ENCODE measurements around the gene ZNF639.

ZNF639 gene

DNA sequence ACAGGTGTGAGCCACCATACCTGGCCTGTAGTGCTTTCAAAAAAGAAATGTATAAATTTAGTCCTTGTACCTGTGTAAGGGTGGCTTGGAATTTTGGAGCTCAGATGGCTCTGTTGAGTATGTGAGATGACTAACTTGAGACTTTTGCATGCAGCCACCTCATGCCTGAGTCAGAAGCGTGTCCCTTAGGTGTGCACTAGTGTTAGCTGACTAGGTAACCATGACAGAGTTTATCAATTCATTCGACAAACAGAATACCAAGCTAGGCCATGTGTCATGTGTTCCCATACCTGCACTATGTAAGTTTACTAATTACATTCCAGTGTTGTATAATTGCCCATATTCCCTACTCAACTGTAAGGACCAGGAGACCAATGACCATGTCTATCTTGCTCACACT lies 4.0 kb upstream of the ZNF639 start:
- DNase-seq, result no peak

GRCh38 chr3:179321668-179322285 lies 1.1 kb upstream of the ZNF639 start:
- DNase-seq, result no peak

GRCh38 chr3:179323197-179324110 lies 623 bp downstream of the ZNF639 start:
- DNase-seq, result no peak

GRCh38 chr3:179324270-179324754 lies 1.5 kb downstream of the ZNF639 start:
- DNase-seq, result no peak

GRCh38 chr3:179330438-179330837 lies 7.6 kb downstream of the ZNF639 start:
- DNase-seq, result no peak

- no peak for DNase-seq
Observed at GRCh38 chr3:179332240-179332639, 9.4 kb downstream of the ZNF639 start.

GRCh38 chr3:179333084-179333483 lies 10.3 kb downstream of the ZNF639 start:
- DNase-seq, result no peak

DNA sequence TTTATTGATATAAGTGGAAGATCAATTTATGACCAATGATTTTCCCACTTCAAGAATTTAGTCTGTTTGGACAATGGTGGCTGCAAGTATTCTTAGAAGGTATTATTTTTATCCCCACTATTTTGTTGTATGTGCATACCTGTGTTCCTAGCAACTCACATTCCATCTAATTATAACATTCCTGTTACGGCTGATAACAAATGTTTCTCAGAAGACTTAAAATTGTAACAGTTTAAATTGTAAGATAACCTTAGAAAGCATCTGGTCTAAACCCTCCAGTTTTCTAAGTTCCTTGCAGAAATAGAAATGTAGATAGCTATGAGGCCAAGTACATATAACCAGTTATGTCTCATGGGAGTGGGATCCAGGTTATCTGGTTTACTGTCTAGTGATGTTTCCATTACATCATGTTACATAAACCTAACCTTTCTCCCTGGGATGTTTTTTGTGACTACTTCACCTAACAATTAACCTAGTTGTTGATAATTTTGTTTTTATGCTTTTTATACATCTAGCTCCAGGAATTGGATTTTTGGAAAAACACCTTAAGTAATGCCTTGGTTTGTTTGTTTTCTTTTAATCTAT lies 13.6 kb downstream of the ZNF639 start:
- DNase-seq, result no peak

GRCh38 chr3:179347345-179348194 lies 24.7 kb downstream of the ZNF639 start, which contains the start of gene MFN1:
Gene MFN1, plus strand, starts transcription at chr3:179347709. Its CDS starts 1,143 bp downstream, at chr3:179348852.
- peak; percentile 91 for DNase-seq

DNA sequence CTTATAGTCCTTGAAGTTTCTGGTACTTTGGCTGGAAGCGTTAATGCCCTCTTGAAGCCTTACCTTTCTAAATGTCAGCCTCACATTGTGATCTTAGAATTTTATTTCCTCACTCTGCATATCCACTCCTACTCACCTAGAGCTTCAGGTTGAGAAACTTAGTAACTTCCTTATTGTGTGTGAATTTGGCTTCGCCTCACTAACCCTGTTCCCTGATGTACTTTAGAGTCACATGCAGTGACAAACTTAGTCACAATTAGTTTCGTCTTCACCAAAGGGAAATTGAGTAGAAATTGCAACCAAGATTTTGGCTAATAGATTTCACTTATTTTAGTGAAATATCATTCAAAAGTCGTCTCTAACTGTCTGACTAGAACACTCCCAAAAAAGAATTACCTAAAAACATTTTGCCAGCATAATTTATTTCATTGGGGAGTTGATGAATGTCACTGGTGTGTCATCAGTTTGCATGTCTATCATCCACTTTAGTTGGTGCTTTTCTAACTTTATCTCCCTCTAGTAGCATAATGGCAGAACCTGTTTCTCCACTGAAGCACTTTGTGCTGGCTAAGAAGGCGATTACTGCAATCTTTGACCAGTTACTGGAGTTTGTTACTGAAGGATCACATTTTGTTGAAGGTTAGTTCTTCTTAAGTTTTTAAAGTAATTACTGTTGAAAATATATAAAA lies 25.6 kb downstream of the ZNF639 start:
- no peak for DNase-seq

DNA sequence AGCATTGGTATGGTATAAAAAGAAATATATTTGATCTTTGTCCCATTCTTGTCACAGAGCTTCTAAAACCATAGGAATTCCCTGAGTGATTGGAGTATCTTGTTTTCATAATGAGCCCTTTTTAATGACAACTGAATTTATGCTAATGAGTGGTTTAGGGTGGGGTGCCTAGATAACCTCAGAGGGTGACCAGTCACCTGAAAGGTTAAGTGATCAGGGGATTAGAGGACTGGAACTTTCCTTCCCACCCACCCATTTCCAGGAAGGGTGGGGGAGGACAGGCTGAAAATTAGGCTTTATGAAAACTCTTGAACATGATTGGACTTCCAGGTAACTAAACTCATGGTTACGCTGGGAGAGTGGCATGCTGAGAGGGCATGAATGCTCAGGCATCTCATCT lies 33.2 kb downstream of the ZNF639 start:
- DNase-seq, result no peak

DNA sequence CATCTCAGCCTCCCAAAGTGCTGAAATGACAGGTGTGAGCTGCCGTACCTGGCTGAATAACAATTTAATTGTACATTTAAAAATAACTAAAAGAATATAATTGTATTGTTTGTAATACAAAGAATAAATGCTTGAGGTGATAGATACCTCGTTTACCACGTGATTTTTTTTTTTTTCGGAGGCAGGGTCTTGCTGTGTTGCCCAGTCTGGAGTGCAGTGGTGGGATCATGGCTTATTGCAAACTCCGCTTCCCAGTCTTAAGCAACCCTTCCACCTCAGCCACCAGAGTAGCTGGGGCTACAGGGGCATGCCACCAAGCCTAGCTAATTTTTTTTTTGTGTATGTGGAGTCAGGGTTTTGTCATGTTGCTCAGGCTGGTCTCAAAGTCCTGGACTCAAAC lies 40.5 kb downstream of the ZNF639 start:
- no peak for DNase-seq

- DNase-seq, result no peak
Observed at GRCh38 chr3:179369621-179370020, 46.8 kb downstream of the ZNF639 start.

DNA sequence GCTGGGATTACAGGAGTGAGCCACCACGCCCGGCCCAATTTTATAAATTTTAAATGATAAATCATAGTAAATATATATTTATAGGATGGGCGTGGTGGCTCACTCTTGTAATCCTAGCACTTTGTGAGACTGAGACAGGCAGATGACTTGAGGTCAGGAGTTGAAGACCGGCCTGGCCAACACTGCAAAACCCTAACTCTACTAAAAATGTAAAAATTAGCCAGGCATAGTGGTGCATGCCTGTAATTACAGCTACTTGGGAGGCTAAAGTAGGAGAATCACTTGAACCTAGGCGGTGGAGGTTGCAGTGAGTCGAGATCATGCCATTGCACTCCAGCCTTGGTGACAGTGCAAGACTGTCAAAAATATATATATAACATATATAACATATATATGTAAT lies 51.1 kb downstream of the ZNF639 start:
- DNase-seq, result no peak

DNA sequence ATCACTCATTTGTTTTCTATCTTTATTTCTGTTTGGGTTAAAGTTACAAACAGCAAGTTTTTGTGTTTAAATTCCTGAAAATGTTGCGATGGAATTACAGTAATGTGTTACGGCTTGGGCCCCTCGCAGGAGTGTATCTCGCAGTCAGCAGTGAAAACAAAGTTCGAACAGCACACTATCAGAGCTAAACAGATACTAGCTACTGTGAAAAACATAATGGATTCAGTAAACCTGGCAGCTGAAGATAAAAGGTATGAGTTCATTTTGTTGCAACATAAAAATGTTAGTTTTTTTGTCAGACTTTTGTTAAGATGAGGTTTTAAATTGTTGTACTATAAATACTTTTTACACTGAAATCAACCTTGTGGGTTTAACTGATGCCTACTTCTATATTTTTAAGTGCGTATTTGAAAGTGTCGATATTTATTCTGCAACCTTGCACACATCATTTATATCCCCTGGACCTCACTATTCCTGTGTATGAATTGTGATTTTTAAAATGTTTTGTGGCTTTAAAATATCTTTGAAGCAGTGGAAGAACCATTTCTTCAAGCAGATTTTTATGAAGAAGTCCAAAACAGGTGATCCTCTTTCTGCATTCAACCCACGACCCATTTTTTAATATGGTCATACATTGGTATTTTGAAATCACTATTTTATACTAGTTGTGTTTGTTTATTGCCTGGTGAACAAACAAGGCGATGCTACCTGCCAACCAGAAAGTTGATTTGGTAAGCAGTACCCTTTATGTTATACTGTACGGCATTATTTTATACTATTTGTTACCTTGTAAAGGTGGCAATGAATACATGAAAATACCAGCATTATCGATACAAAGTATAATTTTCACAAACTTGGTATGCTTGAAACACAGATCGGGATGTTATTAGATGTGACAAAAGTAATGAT lies 52.5 kb downstream of the ZNF639 start:
- no peak for DNase-seq

DNA sequence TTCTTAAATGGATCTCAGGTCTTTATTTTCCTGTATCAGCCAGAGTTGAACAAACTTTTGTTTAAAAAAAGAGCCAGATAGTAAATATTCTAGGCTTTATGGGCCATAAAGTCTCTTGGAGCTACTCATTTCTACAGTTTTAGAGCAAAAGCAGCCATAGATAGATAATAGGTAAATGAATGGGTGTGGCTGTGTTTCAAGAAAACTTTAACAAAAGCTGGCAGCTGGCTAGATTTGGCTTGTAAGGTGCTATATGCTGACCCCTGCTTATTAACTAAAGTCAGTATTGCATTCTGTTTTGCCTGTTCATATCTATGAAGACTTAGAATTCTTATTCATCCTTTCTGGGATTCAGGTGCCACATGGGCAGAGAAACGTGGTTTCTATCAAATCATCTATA lies 53.6 kb downstream of the ZNF639 start:
- DNase-seq, result no peak

All from NCI-H1436 treated with DMSO at 0.1 percent for 48 hours (cell line).